ENCODE measurements around the gene MAPK14. TPM values are rescaled to one million over a fixed set of nuclear protein-coding genes. Genes with fewer than 3 reads are reported as not detected.
A peak's percentile ranks its signal among the peaks of the same experiment; 100 is the strongest.

MAPK14 gene
- total and polyA plus RNA-seq, 10 of the 15 experiments (the other 5 are each of a cell fraction or from before 2014, with no cell fraction given): 12.5 to 59.5 (median 43.0) TPM

DNA sequence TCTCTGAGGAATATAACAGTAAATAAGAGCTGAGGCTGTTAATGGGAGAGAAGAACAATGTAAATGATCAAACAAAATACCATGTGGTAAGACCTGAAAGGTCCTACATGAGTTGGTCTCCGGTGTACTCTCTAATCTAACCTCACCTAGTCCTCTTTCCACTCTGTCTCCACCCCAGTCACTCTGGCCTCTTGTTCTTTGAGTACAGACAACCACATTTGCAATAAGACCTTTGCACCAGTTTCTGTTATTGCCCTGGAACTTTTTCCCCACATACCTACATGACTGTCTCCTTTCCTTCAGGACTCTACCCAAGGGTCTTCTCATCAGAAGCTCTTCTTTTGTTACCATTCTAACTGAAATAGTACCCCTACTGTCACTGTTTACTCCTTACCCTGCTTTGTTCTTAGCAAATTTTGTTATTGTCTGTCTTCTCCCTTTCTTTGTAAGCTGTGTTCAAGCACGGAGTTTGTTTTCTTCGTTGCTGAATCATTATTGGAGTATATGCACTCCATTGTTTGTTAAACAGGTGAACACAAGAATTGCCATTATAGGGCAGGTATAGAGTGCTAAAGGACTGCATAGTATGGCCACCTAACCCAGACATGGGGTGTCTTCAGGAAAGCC lies 37.3 kb downstream of the MAPK14 start:
- intact Hi-C loops (cut with micrococcal nuclease; ENCODE audit: unreplicated experiment): no loop called here
- BruUV-seq (replicated peaks): no TSS peak
- peak; percentile 37; the same call in 1 of the 3 replicates for ATAC-seq

DNA sequence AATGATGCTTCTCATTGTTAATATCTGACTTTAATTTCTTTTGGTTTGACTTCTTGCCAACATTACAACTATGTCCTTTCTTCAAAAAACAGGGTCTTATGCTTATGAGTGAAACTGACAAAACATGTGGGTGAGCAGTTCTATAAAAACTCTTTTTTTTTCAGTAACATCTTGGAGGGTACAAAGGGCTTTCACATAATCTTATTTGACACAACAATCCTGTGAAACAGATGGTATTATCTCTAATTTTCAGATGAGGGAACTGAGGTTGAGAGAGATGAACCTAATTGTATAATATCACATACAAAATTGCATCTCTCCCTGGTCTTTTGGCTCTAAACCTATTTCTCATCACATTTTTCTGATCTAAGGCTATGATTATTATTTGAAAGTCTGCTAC lies 38.3 kb downstream of the MAPK14 start:
- in situ Hi-C loops (cut with MboI) (no loop called here), intact Hi-C loops (cut with micrococcal nuclease; ENCODE audit: unreplicated experiment) (no loop called here)
- CTCF ChIA-PET: interaction anchor here (0.6 to 2.7 kb wide), 4 partner anchors 19 to 615 kb away, joined by 3 to 15 read pairs (median 4); no protein-coding TSS in a partner anchor
- SMC1A ChIA-PET (ENCODE audit: uncharacterized antibody, unreplicated experiment): interaction anchor here (1.0 to 1.5 kb wide), 4 partner anchors 14 to 40 kb away, joined by 3 to 4 read pairs (median 4); no protein-coding TSS in a partner anchor
- Histone ChIP-seq H3K9me3 (replicated peaks; ENCODE audit: control insufficient read depth, insufficient read depth, low read length) (no peaks in the 10 kb centered on the region), H3K4me3 (no peak overlapping the region), H4K20me1 (ENCODE audit: control insufficient read depth, insufficient read depth) (no peaks in the 10 kb centered on the region), H3K27ac (ENCODE audit: control insufficient read depth, insufficient read depth) (no peak overlapping the region), H2AFZ (ENCODE audit: control insufficient read depth, low read depth, low read length) (no peak overlapping the region), H3K4me2 (ENCODE audit: control insufficient read depth, insufficient read depth) (no peak overlapping the region), H3K4me1 (ENCODE audit: control insufficient read depth, insufficient read depth, low read length) (peaks cover 3% of the 10 kb centered on the region; the same call in 1 of the 2 replicates), H3K27me3 (replicated peaks in 1 of 2; ENCODE audit: control insufficient read depth in 2 of 2, insufficient read depth in 2 of 2, low read length in 1 of 2) (no peaks in the 10 kb centered on the region), H3K79me2 (ENCODE audit: control insufficient read depth, insufficient read depth, low read length) (peaks cover 18% of the 10 kb centered on the region), H3K36me3 (ENCODE audit: control insufficient read depth in 2 of 2, insufficient read depth in 2 of 2, low read length in 1 of 2) (no peaks in the 10 kb centered on the region; a peak in 1 of 4 replicates), H3K9ac (ENCODE audit: control insufficient read depth, insufficient read depth, low read length) (no peak overlapping the region; the same call in 1 of the 2 replicates)
- no TSS peak for BruUV-seq (replicated peaks)
- RAD21 ChIA-PET (ENCODE audit: unreplicated experiment): interaction anchor here (0.8 to 1.9 kb wide), 2 partner anchors 37 to 87 kb away, joined by 3 to 13 read pairs; partner anchors contain the start of gene MAPK14
- ATAC-seq (no peak), DNase-seq (ENCODE audit: low read depth, low spot score) (no peak), FAIRE-seq (no peak)
- POLR2A ChIA-PET: interaction anchor here (0.6 kb wide), 3 partner anchors 47 to 1206 kb away, joined by 3 to 7 read pairs (median 5); no protein-coding TSS in a partner anchor
- no peak for TF ChIP-seq FOXM1 (IDR thresholded peaks at IDR 0.05; ENCODE audit: low read depth, low read length)
- TF ChIP-seq HCFC1 (IDR thresholded peaks at IDR 0.05; ENCODE audit: low read length): no peak
- no peak for TF ChIP-seq TCF3 (IDR thresholded peaks at IDR 0.05; ENCODE audit: borderline replicate concordance, insufficient read depth, low read depth, low read length)
- no peak for TF ChIP-seq MEF2A (IDR thresholded peaks at IDR 0.05; ENCODE audit: insufficient read depth, low read depth, low read length)
- TF ChIP-seq CREM (IDR thresholded peaks at IDR 0.05; ENCODE audit: low read depth): no peak
- TF ChIP-seq RFX5 (IDR thresholded peaks at IDR 0.05; ENCODE audit: low read depth, low read length): no peak
- no peak for TF ChIP-seq RAD51 (IDR thresholded peaks at IDR 0.05)
- TF ChIP-seq, protein P1, sequence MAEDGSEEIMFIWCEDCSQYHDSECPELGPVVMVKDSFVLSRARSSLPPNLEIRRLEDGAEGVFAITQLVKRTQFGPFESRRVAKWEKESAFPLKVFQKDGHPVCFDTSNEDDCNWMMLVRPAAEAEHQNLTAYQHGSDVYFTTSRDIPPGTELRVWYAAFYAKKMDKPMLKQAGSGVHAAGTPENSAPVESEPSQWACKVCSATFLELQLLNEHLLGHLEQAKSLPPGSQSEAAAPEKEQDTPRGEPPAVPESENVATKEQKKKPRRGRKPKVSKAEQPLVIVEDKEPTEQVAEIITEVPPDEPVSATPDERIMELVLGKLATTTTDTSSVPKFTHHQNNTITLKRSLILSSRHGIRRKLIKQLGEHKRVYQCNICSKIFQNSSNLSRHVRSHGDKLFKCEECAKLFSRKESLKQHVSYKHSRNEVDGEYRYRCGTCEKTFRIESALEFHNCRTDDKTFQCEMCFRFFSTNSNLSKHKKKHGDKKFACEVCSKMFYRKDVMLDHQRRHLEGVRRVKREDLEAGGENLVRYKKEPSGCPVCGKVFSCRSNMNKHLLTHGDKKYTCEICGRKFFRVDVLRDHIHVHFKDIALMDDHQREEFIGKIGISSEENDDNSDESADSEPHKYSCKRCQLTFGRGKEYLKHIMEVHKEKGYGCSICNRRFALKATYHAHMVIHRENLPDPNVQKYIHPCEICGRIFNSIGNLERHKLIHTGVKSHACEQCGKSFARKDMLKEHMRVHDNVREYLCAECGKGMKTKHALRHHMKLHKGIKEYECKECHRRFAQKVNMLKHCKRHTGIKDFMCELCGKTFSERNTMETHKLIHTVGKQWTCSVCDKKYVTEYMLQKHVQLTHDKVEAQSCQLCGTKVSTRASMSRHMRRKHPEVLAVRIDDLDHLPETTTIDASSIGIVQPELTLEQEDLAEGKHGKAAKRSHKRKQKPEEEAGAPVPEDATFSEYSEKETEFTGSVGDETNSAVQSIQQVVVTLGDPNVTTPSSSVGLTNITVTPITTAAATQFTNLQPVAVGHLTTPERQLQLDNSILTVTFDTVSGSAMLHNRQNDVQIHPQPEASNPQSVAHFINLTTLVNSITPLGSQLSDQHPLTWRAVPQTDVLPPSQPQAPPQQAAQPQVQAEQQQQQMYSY (CRISPR knock-in tag; IDR thresholded peaks at IDR 0.05): no peak
- TF ChIP-seq ESRRA (IDR thresholded peaks at IDR 0.05; ENCODE audit: low read length): no peak
- no peak for TF ChIP-seq SUPT20H (IDR thresholded peaks at IDR 0.05; ENCODE audit: borderline replicate concordance, control insufficient read depth, low read depth, low read length)
- no peak for TF ChIP-seq ETV6 (conservative IDR thresholded peaks at IDR 0.05 in 1 of 2, IDR thresholded peaks at IDR 0.05 in 1 of 2; ENCODE audit: borderline replicate concordance in 1 of 2, low read depth in 1 of 2)

More for the DNA sequence above, 37.3 kb downstream of the MAPK14 start:
- H3K4me1 ChIP-seq (ENCODE audit: control insufficient read depth, insufficient read depth, low read length): peaks cover 3% of the 10 kb centered on the region; the same call in 1 of the 2 replicates
- POLR2A ChIA-PET: no interaction called here
- no peaks in the 10 kb centered on the region for H3K9me3 ChIP-seq (replicated peaks; ENCODE audit: control insufficient read depth, insufficient read depth, low read length)
- in situ Hi-C loops (cut with MboI): no loop called here
- no peak overlapping the region for H3K9ac ChIP-seq (ENCODE audit: control insufficient read depth, insufficient read depth, low read length)
- CTCF ChIA-PET: interaction anchor here (0.9 kb wide), 1 partner anchor 18 kb away, joined by 4 read pairs; no protein-coding TSS in a partner anchor
- WGBS (ENCODE audit: insufficient coverage, insufficient replicate concordance, low lambda C conversion rate, missing lambda C conversion rate): 98% methylated on average over 3 of the region's 3 CpGs
- H3K27ac ChIP-seq (ENCODE audit: control insufficient read depth, insufficient read depth): no peak overlapping the region
- SMC1A ChIA-PET (ENCODE audit: uncharacterized antibody, unreplicated experiment): interaction anchor here (0.6 to 1.5 kb wide), 2 partner anchors 36 to 249 kb away, joined by 4 read pairs; no protein-coding TSS in a partner anchor
- FAIRE-seq: no peak
- H2AFZ ChIP-seq (ENCODE audit: control insufficient read depth, low read depth, low read length): no peak overlapping the region
- RAD21 ChIA-PET (ENCODE audit: unreplicated experiment): no interaction called here
- no peak for DNase-seq (ENCODE audit: low read depth, low spot score)
- peaks cover 15% of the 10 kb centered on the region for H3K79me2 ChIP-seq (ENCODE audit: control insufficient read depth, insufficient read depth, low read length)
- no peak overlapping the region for H3K4me3 ChIP-seq
- H4K20me1 ChIP-seq (ENCODE audit: control insufficient read depth, insufficient read depth): no peaks in the 10 kb centered on the region
- no peak for TF ChIP-seq SUPT20H (IDR thresholded peaks at IDR 0.05; ENCODE audit: borderline replicate concordance, control insufficient read depth, low read depth, low read length)
- peaks cover 0 to 5% of the 10 kb centered on the region in 2 experiments; a peak in 3 of 4 replicates for H3K36me3 ChIP-seq (ENCODE audit: control insufficient read depth in 2 of 2, insufficient read depth in 2 of 2, low read length in 1 of 2)
- no peak overlapping the region for H3K4me2 ChIP-seq (ENCODE audit: control insufficient read depth, insufficient read depth)
- no peaks in the 10 kb centered on the region for H3K27me3 ChIP-seq (replicated peaks in 1 of 2; ENCODE audit: control insufficient read depth in 2 of 2, insufficient read depth in 2 of 2, low read length in 1 of 2)
